Lower leg skin (tissue), 4 donors: Measurements from ENCODE around the gene WNT7A. TPM values are rescaled to one million over a fixed set of nuclear protein-coding genes. Genes with fewer than 3 reads are reported as not detected.

Experiments used
- DNase-seq, 2 donors: peaks; one replicate each; pipeline ENCODE4 v3.0.0-alpha.2; 2019; ENCODE audit warnings: low spot score in 2 of 2
- H3K4me3 ChIP-seq: fragments of 200-600 bp; sonication (generic); 2 replicates; pipeline ENCODE4 v1.5.1; 2017; ENCODE audit warnings: mild to moderate bottlenecking, low read depth; ENCODE audit not compliant: poor library complexity, severe bottlenecking
- POLR2A ChIP-seq, 2 donors: fragments of 450-650 bp; IDR thresholded peaks; one replicate each; pipeline ENCODE4 v1.6.1; 2016 to 2017; ENCODE audit warnings: antibody characterized with exemption in 2 of 2, mild to moderate bottlenecking in 1 of 2, moderate library complexity in 1 of 2
- WGBS, 2 donors: methylation state at CpG; one replicate each; pipeline ENCODE4 v1.1.5; 2018; 5-methylcytosine and 5-hydroxymethylcytosine counted together
- intact Hi-C: fragments of 100-400 bp; cut with DNase I; formaldehyde crosslinking; loops from one replicate; pipeline ENCODE4 v1.15.0; 2023; ENCODE audit warnings: low total_unique reads
- total RNA-seq, 4 donors: library from RNA; depleted of rRNA; stranded (reverse); fragments of >200 nt; gene quantifications; one replicate each; pipeline ENCODE4 v1.1.0, GENCODE V29; 2016
- TF ChIP-seq, protein P1 (sequence below), 3 donors: fragments of 450-650 bp; IDR thresholded peaks; one replicate each; pipeline ENCODE4 v1.5.1; 2016; ENCODE audit warnings: antibody characterized with exemption in 3 of 3, mild to moderate bottlenecking in 3 of 3, moderate library complexity in 2 of 3

Gene WNT7A
- total RNA-seq, 4 donors from 2014 or later = 0.49 to 2.4 (median 0.68) TPM

DNA sequence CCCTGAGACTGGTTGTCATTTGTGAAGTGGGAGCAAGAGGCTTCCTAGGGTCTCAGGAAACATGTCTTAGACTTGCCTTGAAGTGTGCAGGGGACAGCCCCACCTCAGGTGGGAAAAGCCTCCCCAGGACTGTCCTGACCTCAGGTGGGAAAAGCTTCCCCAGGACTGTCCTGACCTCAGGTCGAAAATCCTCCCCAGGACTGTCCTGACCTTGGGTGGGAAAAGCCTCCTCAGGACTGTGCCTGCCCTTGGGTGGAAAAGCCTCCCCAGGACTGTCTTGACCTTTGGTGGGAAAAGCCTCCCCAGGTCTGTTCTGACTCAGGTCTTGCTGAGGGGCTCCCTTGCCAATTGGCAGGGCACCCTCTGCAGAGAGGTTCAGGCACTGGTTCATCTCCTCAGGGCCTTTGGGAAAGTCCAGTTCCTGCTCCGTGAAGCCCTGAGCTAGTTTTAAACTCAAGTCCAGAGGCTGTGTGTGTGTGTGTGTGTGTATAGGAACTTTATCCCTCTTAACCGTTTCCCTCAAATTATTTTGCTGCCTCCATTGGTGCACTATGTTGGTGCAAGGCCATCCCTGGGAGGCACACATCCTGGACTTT lies 64.7 kb downstream of the WNT7A start:
- TF ChIP-seq, protein P1, sequence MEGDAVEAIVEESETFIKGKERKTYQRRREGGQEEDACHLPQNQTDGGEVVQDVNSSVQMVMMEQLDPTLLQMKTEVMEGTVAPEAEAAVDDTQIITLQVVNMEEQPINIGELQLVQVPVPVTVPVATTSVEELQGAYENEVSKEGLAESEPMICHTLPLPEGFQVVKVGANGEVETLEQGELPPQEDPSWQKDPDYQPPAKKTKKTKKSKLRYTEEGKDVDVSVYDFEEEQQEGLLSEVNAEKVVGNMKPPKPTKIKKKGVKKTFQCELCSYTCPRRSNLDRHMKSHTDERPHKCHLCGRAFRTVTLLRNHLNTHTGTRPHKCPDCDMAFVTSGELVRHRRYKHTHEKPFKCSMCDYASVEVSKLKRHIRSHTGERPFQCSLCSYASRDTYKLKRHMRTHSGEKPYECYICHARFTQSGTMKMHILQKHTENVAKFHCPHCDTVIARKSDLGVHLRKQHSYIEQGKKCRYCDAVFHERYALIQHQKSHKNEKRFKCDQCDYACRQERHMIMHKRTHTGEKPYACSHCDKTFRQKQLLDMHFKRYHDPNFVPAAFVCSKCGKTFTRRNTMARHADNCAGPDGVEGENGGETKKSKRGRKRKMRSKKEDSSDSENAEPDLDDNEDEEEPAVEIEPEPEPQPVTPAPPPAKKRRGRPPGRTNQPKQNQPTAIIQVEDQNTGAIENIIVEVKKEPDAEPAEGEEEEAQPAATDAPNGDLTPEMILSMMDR (IDR thresholded peaks at IDR 0.05) = no peak
- TF ChIP-seq POLR2A (IDR thresholded peaks at IDR 0.05) = no peak

DNA sequence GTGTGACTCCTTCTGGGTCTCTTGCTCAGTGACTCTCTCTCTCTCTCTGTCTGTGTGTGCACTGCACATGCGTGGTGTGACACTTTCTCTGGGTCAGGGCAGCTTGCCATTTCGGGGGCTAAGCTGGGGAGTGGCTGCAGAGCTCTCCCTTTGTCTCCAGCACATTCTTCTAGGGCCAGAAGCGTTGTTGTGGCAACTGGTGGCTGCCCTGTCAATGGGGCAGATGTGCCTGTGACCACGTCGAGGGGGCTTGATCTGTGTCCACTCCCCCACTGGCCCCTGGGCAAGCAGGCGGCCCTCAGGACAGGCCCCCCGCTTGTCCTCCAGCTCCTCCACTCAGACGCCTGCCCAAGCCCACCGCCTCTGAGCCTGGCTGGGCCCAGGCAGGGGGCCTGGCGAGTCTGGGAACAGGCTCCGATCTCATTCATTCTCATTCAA lies 67.8 kb downstream of the WNT7A start:
- DNase-seq = no peak
- 65 to 72% methylated on average over 11 of the region's 11 CpGs for WGBS, 2 donors
- no peak overlapping the region for H3K4me3 ChIP-seq
- intact Hi-C loops = no loop called here
- no peak for TF ChIP-seq POLR2A (IDR thresholded peaks at IDR 0.05)
- TF ChIP-seq, protein P1 (IDR thresholded peaks at IDR 0.05) = no peak

More for the DNA sequence above, 64.7 kb downstream of the WNT7A start:
- WGBS, 2 donors = 86 to 88% methylated on average over 3 of the region's 3 CpGs
- no peak for DNase-seq
- intact Hi-C loops = no loop called here
- H3K4me3 ChIP-seq = no peak overlapping the region

DNA sequence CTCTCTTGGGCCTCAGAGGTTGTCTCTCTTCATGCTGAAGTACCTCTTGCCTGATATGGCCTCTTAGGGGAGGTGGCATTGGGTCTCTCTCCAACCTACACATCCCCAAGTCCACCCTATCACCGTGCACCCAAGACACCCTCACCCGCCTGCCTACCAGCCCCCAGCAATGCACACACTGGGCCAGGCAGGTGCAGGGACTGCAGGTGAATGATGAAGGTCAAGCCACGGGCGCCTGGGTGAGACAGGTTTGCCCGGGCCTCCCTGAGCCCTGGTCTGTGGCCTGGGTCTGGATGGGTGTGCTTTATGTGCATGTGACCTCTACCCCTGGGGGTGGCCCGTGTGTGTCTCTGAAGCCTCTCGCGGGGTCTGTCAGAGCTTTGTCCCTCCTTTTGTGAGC lies 68.3 kb downstream of the WNT7A start:
- no peak overlapping the region for H3K4me3 ChIP-seq
- DNase-seq = no peak
- intact Hi-C loops = no loop called here
- 50 to 71% methylated on average over 7 to 8 of the region's 8 CpGs for WGBS, 2 donors
- TF ChIP-seq, protein P1 (IDR thresholded peaks at IDR 0.05) = no peak
- TF ChIP-seq POLR2A (IDR thresholded peaks at IDR 0.05) = no peak

DNA sequence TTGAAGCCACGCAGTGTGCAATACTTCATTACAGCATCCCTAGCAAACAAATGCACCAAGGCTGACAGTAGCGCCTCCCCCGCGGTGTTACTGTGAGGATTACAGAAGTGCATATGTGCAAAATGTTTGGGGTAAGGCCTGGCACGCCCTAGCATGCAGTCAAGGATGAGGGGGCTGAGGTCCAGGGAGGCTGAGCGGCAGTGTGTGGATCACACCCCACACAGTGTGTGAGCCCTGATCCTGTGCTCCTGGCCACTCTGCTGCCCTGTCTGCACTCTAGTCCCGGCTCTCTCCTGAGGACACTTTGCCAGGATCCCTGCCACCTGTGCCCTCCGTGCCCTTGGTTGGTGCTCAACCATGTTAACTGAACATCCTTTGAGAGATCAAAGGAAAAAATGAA lies 71.3 kb downstream of the WNT7A start:
- TF ChIP-seq POLR2A (IDR thresholded peaks at IDR 0.05) = no peak
- TF ChIP-seq, protein P1 (IDR thresholded peaks at IDR 0.05) = no peak
- no peak overlapping the region for H3K4me3 ChIP-seq
- DNase-seq = no peak
- whole genome bisulfite sequencing, 2 donors = 64 to 75% methylated on average over 8 of the region's 8 CpGs
- intact Hi-C loops = no loop called here

DNA sequence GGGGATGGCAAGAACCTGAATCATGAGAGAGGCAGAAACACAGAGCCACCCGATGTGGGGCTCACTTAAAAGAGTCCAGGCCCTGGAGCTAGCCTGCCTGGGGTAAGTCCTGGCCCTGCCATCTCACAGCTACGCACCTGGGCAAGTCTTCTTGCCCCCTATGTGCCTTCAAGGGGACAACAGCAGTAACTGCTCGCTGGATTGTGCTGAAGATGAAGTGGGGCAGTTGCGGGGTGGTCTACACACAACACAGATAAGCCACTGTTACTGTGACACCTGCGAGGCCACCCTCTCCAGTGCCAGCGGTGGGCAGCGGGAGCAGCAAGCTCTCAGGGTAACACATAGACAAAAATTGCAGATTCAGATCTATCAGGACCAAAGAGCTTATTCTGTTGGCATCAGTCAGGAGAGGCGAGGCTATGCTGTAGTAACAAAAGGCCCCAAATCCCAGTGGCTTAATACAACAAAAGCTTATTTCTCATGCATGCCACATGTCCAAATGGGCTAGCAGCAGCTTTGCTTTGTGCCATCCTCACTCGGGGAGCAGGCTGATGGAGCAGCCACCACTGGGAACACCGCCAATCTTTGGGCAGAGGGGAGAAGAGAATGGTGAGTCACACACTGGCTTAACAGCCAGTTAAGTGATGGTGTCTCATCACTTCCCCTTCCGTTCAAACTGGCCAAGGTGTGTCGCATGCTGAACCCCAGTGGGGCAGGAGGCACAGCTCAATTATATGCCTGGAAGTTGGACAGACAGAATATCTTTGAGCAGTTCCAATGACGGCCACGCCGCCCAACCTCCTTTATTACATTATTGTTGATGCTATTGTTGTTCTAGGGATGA lies 78.3 kb downstream of the WNT7A start:
- H3K4me3 ChIP-seq = no peak overlapping the region
- WGBS, 2 donors = 80 to 86% methylated on average over 14 to 15 of the region's 15 CpGs
- no peak for DNase-seq
- intact Hi-C loops = no loop called here
- TF ChIP-seq, protein P1 (IDR thresholded peaks at IDR 0.05) = no peak
- no peak for TF ChIP-seq POLR2A (IDR thresholded peaks at IDR 0.05)
